Placental epithelial cell (primary cell): ENCODE measurements around the gene STUB1. TPM values are rescaled to one million over a fixed set of nuclear protein-coding genes. Genes with fewer than 3 reads are reported as not detected.

Experiments used
- total RNA-seq: library from RNA; depleted of rRNA; stranded (reverse); fragments of >200 nt; gene quantifications from 2 replicates; pipeline ENCODE4 v1.2.3, GENCODE V29; 2012

STUB1 gene
- total RNA-seq: 91.0 and 98.5 TPM in 2 replicates

DNA sequence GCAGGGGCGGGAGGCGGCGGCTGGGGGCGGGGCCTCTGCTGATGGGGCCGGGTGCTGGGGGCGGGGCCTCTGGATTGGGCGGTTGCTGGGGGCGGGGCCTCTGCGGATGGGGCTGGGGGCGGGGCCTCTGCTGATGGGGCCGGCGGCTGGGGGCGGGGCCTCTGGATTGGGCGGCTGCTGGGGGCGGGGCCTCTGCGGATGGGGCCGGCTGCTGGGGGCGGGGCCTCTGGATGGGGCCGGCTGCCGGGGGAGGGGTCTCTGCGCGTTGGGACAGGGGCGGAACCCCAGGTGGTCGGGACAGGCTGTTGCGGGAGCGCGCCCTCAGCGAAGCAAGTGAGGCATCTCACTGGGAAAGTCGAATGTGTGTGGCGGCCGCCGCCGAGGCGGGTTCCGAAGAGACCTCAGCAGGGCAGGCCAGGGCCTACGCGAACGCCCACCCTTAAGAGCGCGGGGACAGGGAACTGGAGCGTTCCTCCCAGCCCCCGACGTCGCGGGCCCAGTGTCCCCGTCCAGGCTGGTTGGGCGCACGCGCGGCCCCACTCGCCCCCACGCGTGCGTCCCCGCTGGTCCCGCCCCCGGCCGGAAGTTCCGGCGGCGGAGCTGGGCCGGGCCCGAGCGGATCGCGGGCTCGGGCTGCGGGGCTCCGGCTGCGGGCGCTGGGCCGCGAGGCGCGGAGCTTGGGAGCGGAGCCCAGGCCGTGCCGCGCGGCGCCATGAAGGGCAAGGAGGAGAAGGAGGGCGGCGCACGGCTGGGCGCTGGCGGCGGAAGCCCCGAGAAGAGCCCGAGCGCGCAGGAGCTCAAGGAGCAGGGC lies at the start of gene STUB1:
Gene STUB1 (plus strand): TSS at position 597 of the 811 bp plus-strand sequence. CDS start 116 bp downstream, at position 713.

DNA sequence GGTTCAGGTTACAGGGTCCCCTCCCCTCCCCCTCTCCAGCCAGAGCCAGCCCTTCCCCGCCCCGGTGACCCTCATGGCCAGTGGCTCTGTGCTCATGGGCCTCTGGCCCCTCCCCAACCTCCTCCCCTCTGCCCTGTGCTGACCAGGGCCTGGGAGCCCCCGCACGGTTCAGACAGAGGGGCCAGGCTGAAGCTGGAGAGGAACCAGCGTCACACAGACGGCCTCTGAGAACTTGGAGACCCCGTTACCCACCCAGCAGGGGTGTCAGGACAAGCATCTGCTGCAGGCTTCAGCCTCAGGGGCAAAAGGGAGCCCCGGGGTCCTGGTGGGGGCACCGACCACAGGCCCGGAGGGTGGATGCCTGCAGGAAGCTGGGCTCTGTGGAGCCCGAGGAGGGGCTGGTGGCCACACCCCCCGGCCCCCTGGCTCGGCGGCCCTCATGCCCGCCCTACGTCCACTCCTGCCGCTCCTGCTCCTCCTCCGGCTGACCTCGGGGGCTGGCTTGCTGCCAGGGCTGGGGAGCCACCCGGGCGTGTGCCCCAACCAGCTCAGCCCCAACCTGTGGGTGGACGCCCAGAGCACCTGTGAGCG lies 49.3 kb upstream of the STUB1 start, which contains the start of gene WFIKKN1:
Gene WFIKKN1 (plus strand): TSS at position 171 of the 591 bp plus-strand sequence. CDS start 269 bp downstream, at position 440.

DNA sequence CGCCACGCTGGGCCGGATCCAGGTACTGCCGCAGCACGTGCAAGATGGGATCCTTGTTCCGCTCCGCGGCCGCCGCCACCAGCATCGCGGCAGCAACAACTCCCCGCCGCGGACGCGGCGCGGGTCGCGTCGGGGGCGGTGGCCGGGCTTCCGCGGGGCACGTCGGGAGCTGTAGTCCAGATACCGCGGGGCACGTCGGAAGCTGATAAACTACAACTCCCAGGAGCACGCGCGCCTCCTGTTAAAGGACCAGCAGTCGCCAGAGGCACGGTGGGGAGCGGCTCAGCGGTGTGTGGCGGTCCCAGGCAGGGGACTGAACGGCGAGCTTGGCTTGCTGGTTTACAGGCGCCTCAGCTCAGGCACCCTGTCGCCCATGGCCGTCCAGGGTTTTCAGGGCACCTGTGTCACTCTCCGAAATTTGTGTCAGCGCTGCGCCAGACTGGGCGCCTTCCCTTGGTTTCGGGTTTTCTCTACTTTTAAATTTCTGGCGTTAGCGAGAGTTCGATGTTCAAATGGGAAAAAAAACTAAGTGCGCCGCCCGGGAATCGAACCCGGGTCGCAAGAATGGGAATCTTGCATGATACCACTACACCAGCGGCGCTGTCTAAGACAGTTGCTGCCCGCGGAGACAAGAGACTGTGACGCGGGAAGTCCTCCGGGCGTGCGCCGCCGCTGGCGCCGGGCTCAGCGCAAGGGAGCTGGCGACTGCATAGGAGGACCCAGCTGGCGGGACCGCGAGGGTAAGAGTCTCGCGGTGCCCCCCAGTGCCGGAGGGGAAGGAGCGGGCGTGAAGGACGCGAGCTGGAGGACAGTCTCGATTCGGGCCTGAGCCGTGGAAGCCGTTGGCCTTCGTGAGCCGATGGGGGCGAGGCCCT lies 43.8 kb upstream of the STUB1 start, which contains the start of gene METTL26:
Gene METTL26 (minus strand): TSS at position 100 of the 875 bp plus-strand sequence. CDS start 15 bp downstream, at position 85.

DNA sequence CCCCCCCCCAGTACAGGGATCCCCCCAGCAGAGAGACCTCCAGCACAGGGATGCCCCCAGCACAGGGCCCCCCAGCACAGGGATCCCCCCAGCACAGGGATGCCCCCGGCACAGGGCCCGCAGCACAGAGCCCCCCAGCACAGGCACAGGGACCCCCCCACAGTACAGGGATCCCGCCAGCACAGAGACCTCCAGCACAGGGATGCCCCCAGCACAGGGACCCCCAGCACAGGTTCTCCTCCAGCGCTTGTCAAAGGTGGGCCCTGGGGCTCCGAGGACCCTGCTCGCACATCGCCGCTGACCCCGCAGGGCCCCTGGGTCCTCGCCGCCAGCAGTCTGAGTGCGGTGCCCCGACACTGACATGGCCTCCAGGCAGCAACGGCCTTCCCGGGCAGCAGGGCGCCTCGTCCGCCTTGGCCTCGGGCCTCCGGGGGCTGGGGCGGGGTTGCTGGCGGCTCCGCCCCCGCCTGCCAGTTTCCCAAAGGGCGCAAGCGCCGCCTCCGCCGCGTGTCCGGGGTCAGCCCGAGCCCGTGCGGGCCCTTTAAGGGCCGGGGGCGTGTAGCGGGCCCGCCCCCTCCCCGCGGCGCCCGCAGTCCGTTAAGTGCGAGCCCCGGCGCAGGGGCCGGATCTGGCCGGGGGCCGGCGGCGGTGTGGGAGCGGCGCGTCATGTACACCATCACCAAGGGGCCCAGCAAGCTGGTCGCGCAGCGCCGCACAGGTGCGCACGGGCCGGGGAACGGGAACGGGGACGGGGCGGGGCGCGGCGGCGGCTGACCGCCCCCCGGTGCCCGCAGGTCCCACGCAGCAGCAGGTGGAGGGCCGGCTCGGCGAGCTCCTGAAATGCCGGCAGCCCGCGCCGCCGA lies 38.7 kb upstream of the STUB1 start, which contains the start of gene MCRIP2:
Gene MCRIP2 (plus strand): TSS at position 503 of the 863 bp plus-strand sequence. CDS start 164 bp downstream, at position 667.

DNA sequence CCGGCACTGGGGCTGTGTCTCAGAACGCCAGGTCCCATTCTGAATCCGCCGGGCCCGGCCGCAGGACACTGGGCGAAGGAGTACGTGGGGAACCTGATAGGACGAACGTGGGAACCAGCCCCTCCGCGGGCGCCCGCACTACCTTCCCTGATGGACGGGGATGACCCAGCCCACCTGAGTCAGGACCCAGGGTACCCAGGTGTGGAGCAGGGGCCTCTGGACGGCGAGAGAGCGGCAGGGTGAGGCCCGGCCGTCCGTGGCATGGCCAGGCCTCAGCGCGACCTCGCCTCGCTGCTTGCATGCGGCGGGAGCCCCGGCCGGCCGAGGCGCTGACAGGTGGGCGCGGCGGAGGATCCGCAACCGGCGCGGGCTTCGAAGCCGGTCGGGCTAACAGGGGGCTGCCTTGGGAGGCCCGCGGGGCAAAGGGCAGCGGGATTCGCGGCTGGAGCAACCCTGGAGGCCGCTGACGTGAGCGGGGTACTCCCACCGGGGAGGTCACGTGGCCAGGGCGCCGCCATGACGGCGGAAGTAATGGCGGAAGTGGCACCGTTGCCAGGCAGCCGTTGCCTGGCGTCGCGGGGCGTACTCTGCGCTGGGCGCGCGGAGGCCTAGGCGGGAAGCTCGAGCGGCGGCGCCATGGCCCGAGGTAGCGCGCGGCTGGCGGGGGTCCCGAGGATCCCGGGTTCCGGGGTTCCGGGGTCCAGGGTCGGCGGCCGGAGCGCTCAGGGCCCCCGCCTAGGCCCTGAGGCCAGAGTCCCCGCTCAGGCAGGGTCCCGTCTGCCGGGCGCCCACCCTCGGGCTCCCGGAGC lies 31.2 kb upstream of the STUB1 start, which contains the start of gene WDR90:
Gene WDR90 (plus strand): TSS at position 585 of the 809 bp plus-strand sequence. CDS start 52 bp downstream, at position 637.

DNA sequence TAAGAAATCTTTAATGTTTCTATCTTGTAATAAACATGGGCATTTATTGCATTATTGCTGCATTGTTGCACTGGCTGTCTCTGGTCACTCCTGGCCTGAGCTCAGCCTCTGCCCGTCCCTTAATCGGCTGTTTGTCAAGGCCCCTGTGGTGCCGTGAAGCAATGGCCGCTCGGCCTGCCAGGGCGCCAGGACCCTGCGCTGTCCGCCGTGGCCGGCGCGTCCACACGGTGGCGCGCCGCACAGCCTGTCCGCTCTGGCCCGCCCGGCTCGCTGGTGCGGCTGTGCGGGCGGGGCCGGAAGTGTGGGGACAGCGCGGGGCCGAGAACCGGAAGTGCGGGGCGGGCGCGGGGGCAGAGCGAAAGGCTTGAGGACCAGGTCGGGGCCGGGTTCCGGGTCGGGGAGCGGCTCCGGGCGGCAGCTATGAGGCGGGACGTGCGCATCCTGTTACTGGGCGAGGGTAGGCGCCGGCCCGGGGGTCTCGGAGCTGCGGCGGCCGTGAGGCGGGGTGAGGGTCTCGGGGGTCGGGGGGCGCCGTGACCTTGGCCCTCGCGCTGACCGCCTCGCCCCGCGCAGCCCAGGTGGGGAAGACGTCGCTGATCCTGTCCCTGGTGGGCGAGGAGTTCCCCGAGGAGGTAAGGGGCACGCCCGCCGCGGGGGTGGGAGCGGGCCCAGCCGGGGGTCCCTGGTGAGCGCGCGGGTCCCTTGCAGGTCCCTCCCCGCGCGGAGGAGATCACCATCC lies 12.3 kb upstream of the STUB1 start, which contains the start of gene RHOT2:
Gene RHOT2 (plus strand): TSS at position 353 of the 739 bp plus-strand sequence. CDS start 68 bp downstream, at position 421.

DNA sequence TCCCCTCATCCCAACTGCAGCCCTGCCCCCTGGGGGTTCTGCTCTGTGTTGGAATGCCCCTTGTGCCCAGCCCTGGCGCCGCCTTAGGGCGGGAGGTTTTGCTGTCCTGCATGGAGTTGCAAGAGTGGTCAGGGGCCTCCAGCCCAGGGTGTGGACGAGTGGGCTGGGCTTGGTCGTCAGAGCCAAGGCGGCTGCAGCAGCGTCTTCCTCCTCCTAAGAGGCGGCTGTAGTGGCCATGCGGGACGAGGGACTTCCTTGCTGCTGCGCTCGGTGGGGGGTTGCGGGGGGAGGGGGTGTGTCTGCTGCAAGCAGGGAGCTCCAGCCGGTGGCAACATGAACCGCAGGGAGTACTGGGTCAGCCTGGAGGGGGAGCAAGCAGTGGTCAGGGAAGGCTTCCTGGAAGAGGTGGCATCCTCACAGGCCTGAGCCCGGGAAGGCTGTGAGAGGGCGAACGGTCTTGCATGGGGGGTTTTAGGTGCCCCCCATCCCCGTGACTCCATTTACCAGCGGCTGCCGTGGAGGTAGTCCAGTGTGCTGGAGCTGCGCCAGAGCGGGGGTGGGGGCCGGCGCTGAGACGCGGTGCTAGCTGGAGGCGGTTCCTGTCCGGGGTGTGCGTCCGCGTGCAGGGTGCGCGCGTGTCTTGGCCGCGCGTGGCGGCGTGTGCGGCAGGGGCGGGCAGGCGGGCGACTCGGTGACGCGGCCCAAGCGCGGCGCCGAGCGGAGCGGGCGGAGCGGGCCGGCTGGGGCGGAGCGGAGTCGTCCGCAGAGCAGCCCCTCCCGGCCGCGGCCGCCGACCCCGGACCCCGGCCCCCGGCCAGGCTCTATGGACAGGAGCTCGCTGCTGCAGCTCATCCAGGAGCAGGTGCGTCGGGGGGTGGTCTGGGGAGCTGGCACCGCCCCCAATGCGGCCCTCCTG lies 5.0 kb upstream of the STUB1 start, which contains the start of gene RHBDL1:
Gene RHBDL1 (plus strand): TSS at position 704 of the 916 bp plus-strand sequence. CDS start 120 bp downstream, at position 824.

DNA sequence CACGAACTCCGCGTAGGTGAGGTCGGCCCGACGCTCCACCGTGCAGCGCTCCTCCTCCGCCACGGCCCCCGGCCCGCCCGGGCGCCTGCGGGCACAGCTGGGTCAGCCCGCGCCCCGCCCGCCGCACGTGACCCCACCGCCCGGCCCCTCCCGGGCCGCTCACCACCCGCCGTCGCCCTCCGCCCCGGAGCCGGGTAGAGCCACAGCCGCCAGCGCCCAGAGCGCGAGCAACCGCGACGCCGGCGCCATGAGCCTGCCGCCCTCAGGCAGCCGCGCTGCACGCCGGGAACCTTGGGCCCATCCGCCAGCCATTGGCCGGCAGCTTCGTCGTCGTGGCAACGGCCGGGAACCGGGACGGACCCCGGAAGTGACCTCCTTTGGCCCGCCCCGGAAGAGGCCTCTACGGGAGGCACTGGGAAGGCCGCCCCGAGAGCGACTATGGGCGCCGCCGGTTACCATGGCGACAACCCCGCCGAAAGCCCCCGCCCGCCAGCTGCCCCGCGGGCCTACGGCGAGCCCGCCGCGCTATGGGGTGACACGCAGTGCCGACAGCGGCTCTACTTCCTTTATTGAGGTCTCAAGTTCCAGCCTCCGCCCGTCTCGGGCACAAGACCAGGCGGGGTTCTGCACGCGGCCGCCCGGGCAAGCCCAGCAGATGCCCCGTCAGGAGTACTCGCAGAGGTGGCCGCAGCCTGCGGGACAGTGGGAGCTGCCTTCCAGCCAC lies 4.0 kb downstream of the STUB1 start, which contains the start of gene JMJD8:
Gene JMJD8 (minus strand): TSS at position 264 of the 724 bp plus-strand sequence. CDS start 15 bp downstream, at position 249.

DNA sequence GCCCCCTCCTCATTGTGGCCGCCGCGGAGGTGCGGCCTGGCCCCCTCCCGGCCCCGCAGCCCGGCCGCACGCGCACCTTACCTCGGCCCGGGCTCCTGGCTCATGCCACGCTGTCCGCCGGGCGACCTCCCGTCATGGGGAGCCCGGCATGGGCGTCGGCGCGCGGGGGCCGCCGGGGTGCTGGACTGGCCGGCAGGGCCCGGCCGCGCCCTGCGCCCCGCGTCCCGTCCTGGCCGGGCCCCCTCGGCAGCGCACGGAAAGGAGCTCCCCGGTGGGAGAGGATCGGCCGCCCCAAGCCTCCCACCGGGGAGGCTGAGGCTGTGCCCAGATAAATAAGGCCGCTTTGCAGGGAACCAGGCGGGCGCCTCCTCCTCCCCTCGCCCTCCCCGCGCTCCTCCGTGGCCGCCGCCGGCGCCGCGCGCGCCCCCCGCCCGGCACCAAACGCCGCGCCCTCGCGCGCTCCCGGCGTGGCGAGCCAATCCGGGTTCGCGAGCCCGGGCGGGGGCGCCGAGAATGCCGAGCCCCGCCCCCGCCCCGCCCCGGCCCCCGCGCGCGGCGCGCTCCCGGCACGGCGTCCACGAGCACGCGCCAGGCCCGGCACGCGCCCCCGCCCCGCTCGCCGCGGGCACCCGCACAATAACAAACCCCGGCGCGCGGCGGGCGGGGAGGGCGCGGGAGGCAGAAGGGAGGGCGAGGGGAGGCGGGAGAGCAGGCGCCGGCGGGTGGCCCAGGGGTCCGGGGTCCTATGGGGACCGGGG lies 25.4 kb downstream of the STUB1 start, which contains the start of gene FBXL16:
Gene FBXL16 (minus strand): TSS at position 371 of the 758 bp plus-strand sequence. CDS start 8,396 bp downstream, outside the sequence.

DNA sequence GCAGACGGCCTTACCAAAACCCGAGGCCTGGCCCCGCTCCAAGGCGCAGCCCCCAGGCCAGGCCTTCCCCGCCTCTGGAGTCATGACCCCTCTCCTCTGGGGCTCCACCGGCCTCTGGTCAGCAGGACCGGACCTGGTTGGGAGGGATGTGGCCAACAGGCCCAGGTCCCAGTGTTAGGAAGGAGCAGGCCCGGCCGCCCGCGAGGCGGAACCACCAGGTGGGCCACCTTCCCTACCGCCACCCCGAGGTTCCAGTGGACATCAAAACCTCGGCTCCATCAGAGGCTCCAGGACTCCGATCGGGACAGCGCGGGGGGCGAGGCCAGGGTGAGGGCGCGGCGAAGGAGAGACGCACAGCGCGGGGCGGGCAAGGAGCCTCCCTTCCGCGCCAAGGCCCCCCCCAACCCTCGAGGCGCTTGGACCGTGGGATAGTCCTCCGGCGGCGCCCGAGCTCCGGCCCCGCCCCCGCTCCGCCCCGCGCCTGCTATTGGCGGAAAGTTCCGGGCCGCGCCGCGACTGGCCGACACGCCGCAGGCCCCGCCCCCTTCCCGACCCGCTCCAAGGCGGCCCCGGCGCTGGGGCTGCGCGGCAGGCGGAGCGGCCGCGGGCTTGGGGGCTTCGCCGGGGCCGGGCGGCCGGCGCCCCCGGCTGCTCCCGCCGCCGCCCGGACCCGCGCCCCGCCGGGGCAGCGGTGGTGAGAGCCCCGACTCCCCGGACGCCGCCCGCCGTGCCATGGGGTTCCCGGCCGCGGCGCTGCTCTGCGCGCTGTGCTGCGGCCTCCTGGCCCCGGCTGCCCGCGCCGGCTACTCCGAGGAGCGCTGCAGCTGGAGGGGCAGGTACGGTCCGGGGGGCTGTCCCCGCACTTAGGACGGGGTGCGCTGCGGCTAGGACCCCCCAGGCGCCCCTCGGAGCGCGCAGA lies 34.6 kb downstream of the STUB1 start, which contains the start of gene METRN:
Gene METRN (plus strand): TSS at position 561 of the 919 bp plus-strand sequence. CDS start 172 bp downstream, at position 733.

DNA sequence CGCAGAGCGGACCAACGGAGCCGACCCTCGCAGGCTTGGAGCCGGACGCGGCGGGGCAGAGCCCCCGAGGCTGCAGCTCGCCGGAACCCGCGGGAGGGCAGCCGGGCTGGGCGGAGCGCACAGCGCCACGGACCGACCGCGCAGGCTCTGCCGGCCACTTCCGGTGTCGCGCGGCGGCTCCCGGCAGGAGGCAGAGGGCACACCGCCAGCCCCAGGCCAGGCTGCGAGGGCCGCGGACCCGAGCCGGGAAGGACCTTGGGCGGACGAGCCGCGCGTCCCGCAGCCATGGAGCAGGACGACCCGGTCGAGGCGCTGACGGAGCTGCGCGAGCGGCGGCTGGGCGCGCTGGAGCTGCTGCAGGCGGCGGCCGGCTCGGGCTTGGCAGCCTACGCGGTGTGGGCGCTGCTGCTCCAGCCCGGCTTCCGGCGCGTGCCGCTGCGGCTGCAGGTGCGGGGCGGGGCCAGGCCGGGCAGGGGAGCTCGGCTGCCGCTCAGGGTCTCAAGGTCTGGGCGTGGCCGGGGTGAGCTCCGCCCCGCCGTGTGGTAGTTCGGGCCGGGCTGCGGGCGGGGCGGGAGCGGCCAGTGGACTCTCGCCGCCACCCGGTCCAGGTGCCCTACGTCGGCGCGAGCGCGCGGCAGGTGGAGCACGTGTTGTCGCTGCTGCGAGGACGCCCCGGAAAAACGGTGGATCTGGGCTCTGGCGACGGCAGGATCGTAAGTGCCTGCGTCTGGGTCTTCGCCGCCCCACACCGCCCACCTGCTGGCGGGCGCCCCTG lies 41.0 kb downstream of the STUB1 start, which contains the start of gene ANTKMT:
Gene ANTKMT (plus strand): TSS at position 157 of the 775 bp plus-strand sequence. CDS start 129 bp downstream, at position 286.

DNA sequence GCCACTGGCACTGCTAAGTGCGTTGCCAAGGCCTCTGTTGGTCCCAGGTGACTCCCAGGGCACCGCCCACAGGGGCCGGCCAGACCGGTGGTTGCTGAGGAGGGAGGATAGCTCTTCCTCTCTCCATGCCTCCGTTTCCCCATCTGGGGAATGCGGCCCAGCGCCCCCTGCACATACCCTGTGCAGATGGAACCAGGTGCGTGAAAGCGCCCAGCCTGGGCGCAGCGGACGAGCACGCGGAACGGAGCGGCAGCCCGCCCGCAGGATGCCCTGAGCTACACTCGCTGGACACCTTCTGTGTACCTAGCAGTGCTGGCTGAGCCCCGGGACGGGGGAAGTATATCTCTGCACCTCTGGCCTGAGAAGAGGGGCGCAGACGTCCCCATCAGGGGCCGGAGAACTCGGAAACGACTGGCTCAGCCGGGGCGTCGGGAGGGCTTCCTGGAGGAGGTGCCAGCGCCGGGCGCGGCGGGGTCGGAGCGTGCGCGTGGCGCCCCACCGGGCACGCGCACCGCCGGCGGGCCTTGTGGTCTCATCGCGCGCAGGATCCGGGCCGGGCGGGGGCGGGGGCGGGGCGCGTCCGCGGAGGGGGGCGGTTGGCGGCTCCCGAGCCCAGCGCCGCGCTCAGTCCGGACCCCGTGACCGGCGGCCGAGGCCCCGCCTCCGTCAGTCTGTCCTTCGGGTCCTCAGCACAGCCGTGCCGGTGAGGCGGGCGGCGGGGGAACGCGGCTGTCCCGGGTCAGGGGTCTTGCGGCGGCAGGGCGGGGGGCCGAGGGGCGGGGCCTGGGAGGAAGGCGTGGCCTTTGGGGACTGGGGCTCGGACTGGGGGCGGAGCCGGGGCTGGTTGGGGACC lies 46.5 kb downstream of the STUB1 start, which contains the start of the genes CCDC78 and HAGHL:
Gene CCDC78 (minus strand): TSS at position 6 of the 853 bp plus-strand sequence. CDS start 76 bp downstream, outside the sequence.
Gene HAGHL (plus strand): TSS at position 669 of the 853 bp plus-strand sequence. CDS start 404 bp downstream, outside the sequence.

